ENCODE data around the gene GOT1. TPM values are rescaled to one million over a fixed set of nuclear protein-coding genes. Genes with fewer than 3 reads are reported as not detected.

Gene GOT1
- total and polyA plus RNA-seq, 4 donors: 73.5 to 271 (median 123) TPM

DNA sequence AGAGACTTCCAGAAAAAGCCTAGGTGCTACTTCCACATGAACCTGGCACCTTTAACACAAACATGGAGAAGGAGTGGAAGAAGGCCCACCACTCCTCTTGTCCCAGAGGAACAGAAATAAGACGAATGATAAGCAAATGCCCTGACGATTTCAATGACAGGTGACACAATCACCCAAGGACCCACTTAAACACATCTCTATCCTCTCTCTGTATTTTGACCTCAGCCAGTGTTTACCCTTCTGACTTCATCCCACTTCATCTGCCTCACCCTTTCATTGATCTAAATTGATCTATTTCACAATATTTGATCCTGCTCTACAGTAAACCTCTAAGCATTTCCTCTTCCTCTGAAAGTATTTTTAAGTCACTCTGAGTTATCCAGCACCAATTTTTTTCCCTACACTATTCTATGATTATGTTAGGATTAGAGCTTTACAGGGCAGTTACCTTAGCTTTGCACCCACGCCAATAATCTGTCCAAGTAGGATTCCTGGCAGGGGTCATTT, 9.1 kb downstream of the GOT1 start (continued):
- TF ChIP-seq EGR1 (IDR thresholded peaks at IDR 0.05; ENCODE audit: low read depth in 2 of 2) (peak in 1 of 2 donors; percentile 15), JUND (IDR thresholded peaks at IDR 0.05) (peak; percentile 77 to 90), HNF4A (conservative IDR thresholded peaks at IDR 0.05) (peak; percentile 82 to 87), NR2F2 (IDR thresholded peaks at IDR 0.05) (peak; percentile 62), RAD21 (IDR thresholded peaks at IDR 0.05) (peak; percentile 16 to 42)

DNA sequence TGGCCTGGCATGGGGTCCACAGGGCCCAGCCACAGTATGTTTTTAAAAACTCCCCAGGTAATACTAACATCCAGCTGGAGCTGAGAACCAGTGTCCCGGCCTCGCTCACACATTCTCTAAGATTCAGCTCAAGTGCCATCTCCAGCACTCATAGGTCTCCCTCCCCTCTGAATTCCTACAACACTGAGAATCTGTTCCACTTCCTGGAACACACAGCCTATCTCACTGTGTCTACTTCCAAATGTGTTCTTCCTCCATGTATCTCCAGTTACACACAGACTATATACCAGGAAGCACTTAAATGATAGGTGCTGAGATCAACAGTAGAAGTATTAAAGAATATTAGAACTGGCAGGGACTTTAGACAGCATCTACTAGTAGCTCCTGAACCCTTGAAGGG, 10.7 kb downstream of the GOT1 start:
- Histone ChIP-seq H3K9ac (ENCODE audit: low read depth in 1 of 2, low read length in 2 of 2) (no peak overlapping the region), H3K27me3 (ENCODE audit: control insufficient read depth in 4 of 4, insufficient read depth in 4 of 4, low read length in 3 of 4) (no peaks in the 10 kb centered on the region), H3K36me3 (ENCODE audit: control insufficient read depth in 4 of 4, insufficient read depth in 3 of 4, low read depth in 1 of 4, low read length in 3 of 4) (peaks cover 7 to 33% (median 29%) of the 10 kb centered on the region in 4 donors), H3K4me1 (ENCODE audit: control insufficient read depth in 4 of 4, insufficient read depth in 4 of 4, low read length in 3 of 4) (peaks cover 22 to 53% (median 30%) of the 10 kb centered on the region in 4 donors), H3K27ac (ENCODE audit: low read depth in 1 of 2, low read length in 2 of 2) (no peak overlapping the region), H3K4me3 (ENCODE audit: low read depth in 1 of 3, low read length in 3 of 3) (no peak overlapping the region), H3K9me3 (ENCODE audit: control insufficient read depth in 4 of 4, low read length in 3 of 4) (no peaks in the 10 kb centered on the region)
- DNase-seq (ENCODE audit: low spot score): no peak
- TF ChIP-seq RAD21 (IDR thresholded peaks at IDR 0.05) (no peak), SP1 (IDR thresholded peaks at IDR 0.05) (no peak), CTCF (IDR thresholded peaks at IDR 0.05; ENCODE audit: low read depth, low read length, missing input control) (no peak), GABPA (IDR thresholded peaks at IDR 0.05 in 1 of 2, conservative IDR thresholded peaks at IDR 0.05 in 1 of 2) (no peak), TAF1 (conservative IDR thresholded peaks at IDR 0.05) (no peak), HNF4A (conservative IDR thresholded peaks at IDR 0.05) (no peak), RXRA (IDR thresholded peaks at IDR 0.05) (no peak)
- TF ChIP-seq, protein P1, sequence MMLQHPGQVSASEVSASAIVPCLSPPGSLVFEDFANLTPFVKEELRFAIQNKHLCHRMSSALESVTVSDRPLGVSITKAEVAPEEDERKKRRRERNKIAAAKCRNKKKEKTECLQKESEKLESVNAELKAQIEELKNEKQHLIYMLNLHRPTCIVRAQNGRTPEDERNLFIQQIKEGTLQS (IDR thresholded peaks at IDR 0.05): no peak
- over 99% methylated on average over 2 of the region's 2 CpGs for WGBS

- no peak overlapping the region for H3K9ac ChIP-seq (ENCODE audit: low read depth in 1 of 2, low read length in 2 of 2)
- no peaks in the 10 kb centered on the region for H3K9me3 ChIP-seq (ENCODE audit: control insufficient read depth in 4 of 4, low read length in 3 of 4)
- H3K27me3 ChIP-seq (ENCODE audit: control insufficient read depth in 4 of 4, insufficient read depth in 4 of 4, low read length in 3 of 4): no peaks in the 10 kb centered on the region
- H3K4me3 ChIP-seq (ENCODE audit: low read depth in 1 of 3, low read length in 3 of 3): no peak overlapping the region
- no peak overlapping the region for H3K27ac ChIP-seq (ENCODE audit: low read depth in 1 of 2, low read length in 2 of 2)
- H3K4me1 ChIP-seq (ENCODE audit: control insufficient read depth in 4 of 4, insufficient read depth in 4 of 4, low read length in 3 of 4): peaks cover 22 to 50% (median 29%) of the 10 kb centered on the region in 4 donors
- DNase-seq (ENCODE audit: low spot score): no peak
- H3K36me3 ChIP-seq (ENCODE audit: control insufficient read depth in 4 of 4, insufficient read depth in 3 of 4, low read depth in 1 of 4, low read length in 3 of 4): peaks cover 7 to 31% (median 25%) of the 10 kb centered on the region in 4 donors
- TF ChIP-seq, protein P2, sequence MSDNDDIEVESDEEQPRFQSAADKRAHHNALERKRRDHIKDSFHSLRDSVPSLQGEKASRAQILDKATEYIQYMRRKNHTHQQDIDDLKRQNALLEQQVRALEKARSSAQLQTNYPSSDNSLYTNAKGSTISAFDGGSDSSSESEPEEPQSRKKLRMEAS (IDR thresholded peaks at IDR 0.05): no peak
- TF ChIP-seq JUND (IDR thresholded peaks at IDR 0.05) (no peak), HNF4A (conservative IDR thresholded peaks at IDR 0.05) (no peak), CTCF (IDR thresholded peaks at IDR 0.05; ENCODE audit: low read depth, low read length, missing input control) (no peak), REST (IDR thresholded peaks at IDR 0.05) (no peak), RAD21 (IDR thresholded peaks at IDR 0.05) (no peak), RXRA (IDR thresholded peaks at IDR 0.05) (no peak), HNF4G (IDR thresholded peaks at IDR 0.05) (no peak), GABPA (IDR thresholded peaks at IDR 0.05 in 1 of 2, conservative IDR thresholded peaks at IDR 0.05 in 1 of 2) (no peak), FOXA2 (IDR thresholded peaks at IDR 0.05) (no peak), FOXA1 (IDR thresholded peaks at IDR 0.05) (no peak), SP1 (IDR thresholded peaks at IDR 0.05) (no peak), NR2F2 (IDR thresholded peaks at IDR 0.05) (no peak), YY1 (IDR thresholded peaks at IDR 0.05) (no peak), EGR1 (IDR thresholded peaks at IDR 0.05; ENCODE audit: low read depth in 2 of 2) (no peak)
- TF ChIP-seq, protein P3, sequence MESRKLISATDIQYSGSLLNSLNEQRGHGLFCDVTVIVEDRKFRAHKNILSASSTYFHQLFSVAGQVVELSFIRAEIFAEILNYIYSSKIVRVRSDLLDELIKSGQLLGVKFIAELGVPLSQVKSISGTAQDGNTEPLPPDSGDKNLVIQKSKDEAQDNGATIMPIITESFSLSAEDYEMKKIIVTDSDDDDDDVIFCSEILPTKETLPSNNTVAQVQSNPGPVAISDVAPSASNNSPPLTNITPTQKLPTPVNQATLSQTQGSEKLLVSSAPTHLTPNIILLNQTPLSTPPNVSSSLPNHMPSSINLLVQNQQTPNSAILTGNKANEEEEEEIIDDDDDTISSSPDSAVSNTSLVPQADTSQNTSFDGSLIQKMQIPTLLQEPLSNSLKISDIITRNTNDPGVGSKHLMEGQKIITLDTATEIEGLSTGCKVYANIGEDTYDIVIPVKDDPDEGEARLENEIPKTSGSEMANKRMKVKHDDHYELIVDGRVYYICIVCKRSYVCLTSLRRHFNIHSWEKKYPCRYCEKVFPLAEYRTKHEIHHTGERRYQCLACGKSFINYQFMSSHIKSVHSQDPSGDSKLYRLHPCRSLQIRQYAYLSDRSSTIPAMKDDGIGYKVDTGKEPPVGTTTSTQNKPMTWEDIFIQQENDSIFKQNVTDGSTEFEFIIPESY (IDR thresholded peaks at IDR 0.05): no peak
- TF ChIP-seq, protein P1 (IDR thresholded peaks at IDR 0.05): no peak
Observed at GRCh38 chr10:99418910-99419624, 11.4 kb downstream of the GOT1 start.

All from liver (tissue), 9 donors.